NCI-H345 treated with DMSO at 0.1 percent for 48 hours (cell line): ENCODE results near the gene LSS.
"Not testable (repeated sequence)": the region's sequence is repeated elsewhere in the genome, so short reads cannot be mapped to it uniquely, and the experiment has no call there.

Experiments used
- DNase-seq: peaks from one replicate; lab custom pipeline; 2025; ENCODE audit not compliant: unreplicated experiment; lab: John Stamatoyannopoulos, UW

Gene LSS

GRCh38 chr21:46154955-46155513 lies 73.5 kb downstream of the LSS start:
- DNase-seq: no peak

GRCh38 chr21:46154155-46154954 lies 74.2 kb downstream of the LSS start:
- DNase-seq: no peak

DNA sequence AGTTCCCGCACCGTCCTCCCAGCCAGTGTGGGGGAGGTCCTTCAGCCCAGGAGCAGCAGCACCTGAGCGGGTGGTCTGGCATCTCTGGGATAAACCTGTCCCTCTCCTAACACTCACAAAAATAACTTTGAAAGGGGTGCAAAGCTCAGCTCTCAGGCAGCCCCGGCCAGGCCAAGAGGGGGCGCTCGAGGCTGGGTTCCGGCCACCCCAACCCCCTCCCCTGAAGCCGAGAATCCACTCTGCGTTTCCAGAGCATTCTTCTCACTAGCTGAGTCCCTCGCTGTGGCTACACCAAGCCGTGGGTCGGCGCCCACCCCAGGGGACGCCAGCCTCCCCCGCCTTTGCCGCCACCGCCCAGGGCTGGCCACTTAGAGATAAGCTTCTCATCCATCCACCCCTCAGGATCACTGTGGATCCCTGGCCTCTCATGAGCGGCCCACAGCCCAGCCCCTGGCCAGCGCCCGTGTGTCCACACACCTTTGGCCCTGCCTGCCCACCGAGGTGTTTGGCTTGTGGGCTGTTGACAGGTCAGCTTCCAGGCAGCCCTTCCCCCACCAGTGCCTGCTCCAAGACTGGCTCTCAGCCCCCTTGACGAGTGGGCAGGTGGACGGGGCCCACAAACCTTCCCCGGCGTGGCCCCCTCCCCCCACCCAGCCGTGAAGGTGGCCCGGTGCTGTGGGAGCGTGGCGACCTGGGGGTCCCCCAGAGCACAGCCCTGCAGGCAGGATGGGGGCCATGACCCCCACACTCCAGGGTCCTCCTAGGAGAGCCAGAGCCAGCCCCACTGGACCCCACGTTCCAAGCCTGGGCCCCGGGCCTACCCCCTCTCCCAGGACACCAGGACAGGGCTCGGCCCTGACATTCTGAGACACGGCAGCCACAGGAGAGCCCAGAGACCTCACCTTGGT lies 75.1 kb downstream of the LSS start:
- DNase-seq: peak; percentile 15

DNA sequence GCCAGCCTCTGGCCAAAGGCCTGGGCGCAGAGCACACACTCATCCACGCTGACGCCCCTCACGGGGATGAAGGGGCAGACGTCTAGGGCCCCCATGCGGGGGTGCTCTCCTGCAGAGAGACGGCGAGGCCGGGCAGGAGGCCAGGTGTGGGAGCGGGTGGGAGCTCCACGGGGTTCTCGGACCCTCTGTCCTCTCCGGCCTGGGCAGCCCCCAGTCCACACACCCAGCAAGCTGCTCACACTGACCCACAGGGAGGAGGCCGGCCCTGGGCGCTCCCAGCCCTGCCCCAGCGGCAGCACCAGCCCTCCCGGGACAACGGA lies 75.7 kb downstream of the LSS start:
- no peak for DNase-seq

- DNase-seq: no peak
Measured at GRCh38 chr21:46151989-46152926, 76.3 kb downstream of the LSS start.

- no peak for DNase-seq
Measured at GRCh38 chr21:46151261-46151988, 77.1 kb downstream of the LSS start.

- DNase-seq: no peak
Measured at GRCh38 chr21:46150491-46151121, 78.0 kb downstream of the LSS start.

DNA sequence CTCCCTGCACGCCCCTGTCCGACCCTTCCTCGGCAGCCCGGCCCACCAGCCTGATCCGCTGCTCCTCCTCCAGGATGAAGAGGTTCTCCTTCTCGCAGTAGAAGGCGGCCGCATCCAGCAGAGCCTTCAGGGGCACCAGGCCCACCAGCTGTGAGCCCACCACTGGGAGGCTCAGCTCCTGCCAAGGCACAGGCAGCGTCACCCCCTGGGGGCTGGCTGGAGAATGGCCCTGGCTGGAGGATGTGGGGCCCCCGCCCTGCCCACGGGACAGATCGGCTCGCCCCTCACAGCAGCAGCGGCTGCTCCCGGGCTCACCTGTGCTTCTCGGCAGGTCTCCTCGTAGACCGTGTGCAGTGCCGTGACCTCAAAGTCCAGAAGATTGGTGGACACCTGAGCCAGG lies 78.5 kb downstream of the LSS start:
- no peak for DNase-seq

DNA sequence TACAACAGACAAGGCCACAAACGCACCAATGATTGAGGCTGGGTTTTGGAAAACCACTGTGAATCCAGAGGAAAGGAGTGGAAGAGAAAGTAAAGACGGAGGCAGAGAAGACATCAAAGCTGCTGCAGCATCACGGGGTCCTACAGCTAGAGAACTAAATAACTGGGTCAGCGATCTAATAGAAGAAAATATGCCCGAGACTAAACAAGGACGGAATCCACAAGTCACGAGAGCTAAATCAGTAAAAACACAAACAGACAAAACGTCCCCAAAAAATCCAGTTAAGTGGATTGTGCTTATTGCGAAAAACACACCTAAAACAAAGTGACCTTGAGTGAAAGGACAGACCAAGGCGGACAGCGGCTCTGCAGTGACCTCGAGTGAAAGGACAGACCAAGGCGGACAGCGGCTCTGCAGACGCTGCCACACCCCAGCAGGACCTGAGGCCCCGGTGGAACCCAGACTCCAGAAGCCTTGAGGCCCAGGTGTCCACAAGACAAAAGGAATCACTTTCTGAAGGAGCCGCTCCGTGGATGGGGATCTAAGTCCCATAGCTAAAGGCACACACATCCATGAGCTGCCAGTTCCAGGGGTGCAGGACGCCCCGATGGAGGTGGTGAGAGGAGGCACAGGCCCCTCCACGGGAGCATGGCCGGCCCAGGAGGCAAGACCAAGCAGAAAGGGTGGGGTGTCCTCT lies 79.2 kb downstream of the LSS start:
- DNase-seq: no peak

DNA sequence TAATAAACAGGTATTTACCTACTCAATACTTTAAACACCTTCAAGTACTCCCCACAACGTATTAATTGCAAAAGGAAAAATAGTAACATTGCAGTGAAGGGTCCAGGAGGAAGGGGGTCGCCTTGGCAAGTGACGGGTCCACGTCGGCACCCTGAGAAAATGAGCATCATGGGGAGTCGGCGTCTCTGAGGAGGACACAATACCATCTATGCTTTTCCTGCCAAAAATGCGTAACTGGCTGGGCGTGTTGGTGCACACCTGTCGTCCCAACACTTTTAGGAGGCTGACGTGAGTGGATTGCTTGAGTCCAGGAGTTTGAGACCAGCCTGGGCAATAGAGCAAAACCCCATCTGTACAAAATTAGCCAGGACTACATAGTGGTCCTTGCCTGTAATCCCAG lies 80.5 kb downstream of the LSS start:
- no peak for DNase-seq

DNA sequence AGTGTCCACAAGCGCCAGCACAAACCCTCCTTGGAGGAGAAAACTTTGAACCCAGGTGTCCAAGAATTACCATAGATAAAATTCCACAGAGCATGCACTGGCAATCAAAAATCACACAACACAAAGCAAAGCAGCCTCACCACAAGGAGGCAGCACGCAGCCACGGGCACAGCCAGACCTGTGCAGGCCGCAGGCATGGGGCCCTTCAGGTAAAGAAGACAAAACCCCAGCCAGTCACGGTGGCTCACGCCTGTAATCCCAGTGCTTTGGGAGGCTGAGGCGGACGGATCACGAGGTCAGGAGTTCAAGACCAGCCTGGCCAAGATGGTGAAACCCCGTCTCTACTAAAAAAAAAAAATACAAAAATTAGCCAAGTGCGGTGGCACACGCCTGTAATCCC lies 81.1 kb downstream of the LSS start:
- not testable (repeated sequence) for DNase-seq

DNA sequence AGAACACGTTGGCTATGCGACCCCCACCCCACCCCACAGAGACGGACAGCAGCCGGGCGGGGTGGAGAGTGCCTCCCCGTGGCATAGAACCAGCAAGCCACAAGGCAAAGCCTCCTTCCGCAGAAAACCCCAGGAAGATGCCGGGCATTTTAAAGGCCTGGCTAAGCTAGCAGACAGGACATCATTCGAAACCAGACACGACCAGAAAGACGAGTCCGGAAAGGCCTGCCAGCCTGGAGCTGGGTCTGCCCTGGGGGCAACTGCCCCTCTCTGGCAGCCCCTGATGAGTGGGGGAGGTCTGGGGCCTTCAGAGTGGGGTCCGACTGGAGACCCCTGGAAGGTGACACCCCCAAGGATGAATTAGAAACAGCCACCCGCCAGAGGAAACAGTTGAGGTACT lies 81.7 kb downstream of the LSS start:
- DNase-seq: no peak

DNA sequence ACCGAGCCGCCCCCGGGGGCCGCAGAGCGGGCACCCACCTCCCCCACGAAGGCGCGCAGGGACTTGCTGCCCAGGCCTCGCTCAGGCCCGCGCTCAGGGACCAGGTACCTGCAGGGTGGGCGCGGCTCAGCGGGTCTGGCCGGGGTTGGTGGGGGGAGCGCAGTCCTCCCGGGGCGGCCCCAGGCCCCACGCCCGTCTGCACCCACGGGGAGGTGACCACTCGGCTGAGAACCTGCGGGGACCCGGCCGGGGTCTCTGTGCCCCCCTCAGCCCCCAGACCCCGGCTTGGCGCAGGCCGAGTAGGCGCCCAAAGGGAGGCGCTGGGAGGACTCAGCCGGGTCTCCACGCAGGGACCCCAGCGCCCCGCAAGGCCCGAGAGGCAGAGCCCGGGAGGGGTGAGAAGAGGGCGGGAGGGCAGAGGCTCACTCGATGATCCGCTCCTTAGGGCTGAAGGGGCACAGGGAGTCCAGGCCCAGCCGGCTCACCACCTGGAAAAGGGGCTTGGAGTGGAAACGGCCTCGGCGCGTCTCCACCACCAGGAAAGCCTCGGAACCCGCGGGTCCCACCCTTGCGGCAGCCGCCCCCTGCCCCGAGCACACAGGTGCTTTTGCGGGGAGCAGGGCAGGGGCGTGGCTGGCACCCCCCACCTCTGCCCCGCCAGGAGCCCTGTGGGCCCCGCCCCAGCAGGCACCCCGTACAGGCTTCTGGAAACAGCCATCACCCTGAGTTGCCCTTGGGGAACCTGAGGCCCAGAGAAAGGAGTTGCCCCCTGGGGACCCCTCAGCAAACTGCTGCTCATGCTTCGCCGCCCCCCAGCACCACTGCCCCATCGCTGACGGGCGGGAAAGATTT lies 82.5 kb downstream of the LSS start:
- DNase-seq: no peak

DNA sequence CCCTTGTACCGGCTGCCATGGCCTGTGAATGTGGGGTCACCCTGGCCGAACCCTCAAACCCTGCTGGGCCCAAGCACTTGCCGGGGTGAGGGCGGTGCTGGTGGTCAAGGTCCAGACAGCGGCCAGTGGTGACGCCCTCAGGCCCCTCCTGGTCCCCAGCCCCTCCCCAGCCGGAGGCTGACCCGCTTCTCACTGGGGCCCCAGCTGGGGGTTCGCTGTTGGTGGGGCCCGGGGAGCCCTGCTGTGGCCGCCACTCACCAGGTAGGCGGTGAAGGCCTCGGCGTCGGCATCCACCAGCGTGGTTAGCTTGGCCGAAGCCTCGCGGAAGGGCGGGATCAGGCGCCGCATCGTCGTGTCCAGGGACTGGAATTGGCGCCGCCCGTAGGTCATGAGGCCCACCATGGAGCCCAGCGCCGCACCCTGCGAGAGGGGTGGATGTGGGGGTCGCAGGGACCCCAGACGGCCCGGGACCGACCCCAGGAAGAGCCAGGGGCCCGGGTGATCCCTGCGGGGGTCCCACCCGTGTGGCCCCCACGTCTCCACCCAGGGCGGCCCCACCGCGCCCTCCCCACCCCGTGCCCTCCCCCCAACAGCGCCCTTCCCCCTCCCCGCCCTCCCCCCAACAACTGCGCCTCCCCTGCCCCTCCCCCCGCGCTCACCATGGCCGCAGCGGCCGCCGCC lies 83.3 kb downstream of the LSS start:
- no peak for DNase-seq

- DNase-seq: no peak
Measured at GRCh38 chr21:46144464-46145070, 84.0 kb downstream of the LSS start.

GRCh38 chr21:46142582-46143473 lies 85.7 kb downstream of the LSS start:
- DNase-seq: no peak
